SK-N-SH treated with all-trans-retinoic acid at 6 μM for 48 hours (cell line): Measurements from ENCODE around the gene LRBA.

Experiments used
- ATAC-seq: fragments of 200-7000 bp; cut with Tn5 transposase; 3 replicates; pipeline ENCODE4 v1.9.1; 2020; ENCODE audit warnings: mild to moderate bottlenecking, moderate library complexity
- ARNTL ChIP-seq: fragments of 450-650 bp; formaldehyde crosslinking; IDR thresholded peaks from 2 replicates; pipeline ENCODE4 v1.5.0; 2020; ENCODE audit warnings: low read depth, mild to moderate bottlenecking, moderate library complexity, borderline replicate concordance
- BACH2 ChIP-seq: fragments of 250-450 bp; sonication (Bioruptor Pico); IDR thresholded peaks from 2 replicates; pipeline ENCODE4 v1.9.0; 2021; ENCODE audit warnings: mild to moderate bottlenecking, borderline replicate concordance
- CREB5 ChIP-seq: fragments of 250-450 bp; sonication (Bioruptor Pico); IDR thresholded peaks from 2 replicates; pipeline ENCODE4 v1.5.1; 2020; ENCODE audit warnings: low read depth, mild to moderate bottlenecking, moderate library complexity
- CSDC2 ChIP-seq: fragments of 250-450 bp; sonication (Bioruptor Pico); IDR thresholded peaks from 2 replicates; pipeline ENCODE4 v1.5.0; 2020; ENCODE audit warnings: mild to moderate bottlenecking, moderate library complexity
- ESRRG ChIP-seq: fragments of 250-450 bp; sonication (Bioruptor Pico); IDR thresholded peaks from 2 replicates; pipeline ENCODE4 v1.6.1; 2021; ENCODE audit warnings: mild to moderate bottlenecking
- GLIS3 ChIP-seq: fragments of 250-450 bp; sonication (Bioruptor Pico); IDR thresholded peaks from 2 replicates; pipeline ENCODE4 v1.5.0; 2020; ENCODE audit warnings: mild to moderate bottlenecking, moderate library complexity
- ISL1 ChIP-seq: fragments of 250-450 bp; sonication (Bioruptor Pico); IDR thresholded peaks from 2 replicates; pipeline ENCODE4 v2.1.2; 2022; ENCODE audit warnings: mild to moderate bottlenecking, moderate library complexity
- OSR1 ChIP-seq: fragments of 250-450 bp; sonication (Bioruptor Pico); IDR thresholded peaks from 2 replicates; pipeline ENCODE4 v1.8.0; 2022; ENCODE audit warnings: moderate library complexity, mild to moderate bottlenecking, inconsistent platforms
- PPARA ChIP-seq: fragments of 250-450 bp; sonication (Bioruptor Pico); IDR thresholded peaks from 2 replicates; pipeline ENCODE4 v1.5.0; 2020; ENCODE audit warnings: mild to moderate bottlenecking, borderline replicate concordance
- RARB ChIP-seq: fragments of 250-450 bp; sonication (Bioruptor Pico); IDR thresholded peaks from 2 replicates; pipeline ENCODE4 v1.8.0; 2021; ENCODE audit warnings: mild to moderate bottlenecking, moderate library complexity
- SNAI2 ChIP-seq: fragments of 250-450 bp; sonication (Bioruptor Pico); IDR thresholded peaks from 2 replicates; pipeline ENCODE4 v1.5.0; 2020; ENCODE audit warnings: mild to moderate bottlenecking, moderate library complexity
- TOX ChIP-seq: fragments of 250-450 bp; sonication (Bioruptor Pico); IDR thresholded peaks from 2 replicates; pipeline ENCODE4 v1.8.0; 2021; ENCODE audit warnings: mild to moderate bottlenecking, moderate library complexity, borderline replicate concordance
- ZC3H10 ChIP-seq: fragments of 250-450 bp; sonication (Bioruptor Pico); IDR thresholded peaks from 2 replicates; pipeline ENCODE4 v1.5.1; 2021; ENCODE audit warnings: mild to moderate bottlenecking, moderate library complexity
- ZFP3 ChIP-seq: fragments of 250-450 bp; sonication (Bioruptor Pico); IDR thresholded peaks from 2 replicates; pipeline ENCODE4 v1.5.0; 2020; ENCODE audit warnings: mild to moderate bottlenecking, moderate library complexity
- ZFP30 ChIP-seq: fragments of 450-650 bp; formaldehyde crosslinking; IDR thresholded peaks from 2 replicates; pipeline ENCODE4 v1.5.0; 2022; ENCODE audit warnings: mild to moderate bottlenecking, moderate library complexity
- ZNF70 ChIP-seq: fragments of 450-650 bp; formaldehyde crosslinking; IDR thresholded peaks from 2 replicates; pipeline ENCODE4 v1.5.0; 2020; ENCODE audit warnings: mild to moderate bottlenecking, moderate library complexity
- ZNF8 ChIP-seq: fragments of 450-650 bp; formaldehyde crosslinking; IDR thresholded peaks from 2 replicates; pipeline ENCODE4 v1.5.0; 2020; ENCODE audit warnings: mild to moderate bottlenecking, moderate library complexity
- TF ChIP-seq, protein P1 (sequence below): fragments of 250-450 bp; sonication (Bioruptor Pico); IDR thresholded peaks from 2 replicates; pipeline ENCODE4 v1.5.0; 2020; ENCODE audit warnings: mild to moderate bottlenecking, moderate library complexity
- TF ChIP-seq, protein P2 (sequence below): fragments of 250-450 bp; sonication (Bioruptor Pico); IDR thresholded peaks from 2 replicates; pipeline ENCODE4 v1.5.1; 2021; ENCODE audit warnings: mild to moderate bottlenecking, moderate library complexity

LRBA gene

GRCh38 chr4:150457802-150458201 lies 557.3 kb downstream of the LRBA start:
- ATAC-seq, result no peak; the same call in 1 of the 3 replicates
- TF ChIP-seq ZNF70 (CRISPR knock-in tag) (no peak), ISL1 (CRISPR knock-in tag) (peak; percentile 88), ZFP3 (CRISPR knock-in tag) (no peak), TOX (CRISPR knock-in tag) (peak; percentile 62; the same call in 1 of the 2 replicates)
- TF ChIP-seq, all 23 proteins: peak for 2

GRCh38 chr4:150451883-150452282 lies 563.2 kb downstream of the LRBA start:
- no peak for ATAC-seq
- TF ChIP-seq, protein P1, sequence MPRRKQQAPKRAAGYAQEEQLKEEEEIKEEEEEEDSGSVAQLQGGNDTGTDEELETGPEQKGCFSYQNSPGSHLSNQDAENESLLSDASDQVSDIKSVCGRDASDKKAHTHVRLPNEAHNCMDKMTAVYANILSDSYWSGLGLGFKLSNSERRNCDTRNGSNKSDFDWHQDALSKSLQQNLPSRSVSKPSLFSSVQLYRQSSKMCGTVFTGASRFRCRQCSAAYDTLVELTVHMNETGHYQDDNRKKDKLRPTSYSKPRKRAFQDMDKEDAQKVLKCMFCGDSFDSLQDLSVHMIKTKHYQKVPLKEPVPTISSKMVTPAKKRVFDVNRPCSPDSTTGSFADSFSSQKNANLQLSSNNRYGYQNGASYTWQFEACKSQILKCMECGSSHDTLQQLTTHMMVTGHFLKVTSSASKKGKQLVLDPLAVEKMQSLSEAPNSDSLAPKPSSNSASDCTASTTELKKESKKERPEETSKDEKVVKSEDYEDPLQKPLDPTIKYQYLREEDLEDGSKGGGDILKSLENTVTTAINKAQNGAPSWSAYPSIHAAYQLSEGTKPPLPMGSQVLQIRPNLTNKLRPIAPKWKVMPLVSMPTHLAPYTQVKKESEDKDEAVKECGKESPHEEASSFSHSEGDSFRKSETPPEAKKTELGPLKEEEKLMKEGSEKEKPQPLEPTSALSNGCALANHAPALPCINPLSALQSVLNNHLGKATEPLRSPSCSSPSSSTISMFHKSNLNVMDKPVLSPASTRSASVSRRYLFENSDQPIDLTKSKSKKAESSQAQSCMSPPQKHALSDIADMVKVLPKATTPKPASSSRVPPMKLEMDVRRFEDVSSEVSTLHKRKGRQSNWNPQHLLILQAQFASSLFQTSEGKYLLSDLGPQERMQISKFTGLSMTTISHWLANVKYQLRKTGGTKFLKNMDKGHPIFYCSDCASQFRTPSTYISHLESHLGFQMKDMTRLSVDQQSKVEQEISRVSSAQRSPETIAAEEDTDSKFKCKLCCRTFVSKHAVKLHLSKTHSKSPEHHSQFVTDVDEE, result no peak
- TF ChIP-seq TOX (CRISPR knock-in tag) (no peak), ZFP30 (CRISPR knock-in tag) (no peak), CSDC2 (CRISPR knock-in tag) (no peak), ZNF70 (CRISPR knock-in tag) (no peak)
- TF ChIP-seq, all 23 proteins: peak for 0

- no peak for TF ChIP-seq CSDC2 (CRISPR knock-in tag)
- no peak for TF ChIP-seq RARB (CRISPR knock-in tag)
- TF ChIP-seq ZNF8, result no peak
- no peak for TF ChIP-seq OSR1
- ATAC-seq, result no peak
These were observed 567.7 kb downstream of the LRBA start for GRCh38 chr4:150447356-150447755.

GRCh38 chr4:150439451-150439933 lies 575.6 kb downstream of the LRBA start:
- no peak for TF ChIP-seq SNAI2 (CRISPR knock-in tag)
- no peak for TF ChIP-seq ZC3H10 (CRISPR knock-in tag)
- no peak for TF ChIP-seq ESRRG (CRISPR knock-in tag)
- TF ChIP-seq ARNTL, result no peak
- no peak for TF ChIP-seq GLIS3 (CRISPR knock-in tag)
- TF ChIP-seq, protein P2, sequence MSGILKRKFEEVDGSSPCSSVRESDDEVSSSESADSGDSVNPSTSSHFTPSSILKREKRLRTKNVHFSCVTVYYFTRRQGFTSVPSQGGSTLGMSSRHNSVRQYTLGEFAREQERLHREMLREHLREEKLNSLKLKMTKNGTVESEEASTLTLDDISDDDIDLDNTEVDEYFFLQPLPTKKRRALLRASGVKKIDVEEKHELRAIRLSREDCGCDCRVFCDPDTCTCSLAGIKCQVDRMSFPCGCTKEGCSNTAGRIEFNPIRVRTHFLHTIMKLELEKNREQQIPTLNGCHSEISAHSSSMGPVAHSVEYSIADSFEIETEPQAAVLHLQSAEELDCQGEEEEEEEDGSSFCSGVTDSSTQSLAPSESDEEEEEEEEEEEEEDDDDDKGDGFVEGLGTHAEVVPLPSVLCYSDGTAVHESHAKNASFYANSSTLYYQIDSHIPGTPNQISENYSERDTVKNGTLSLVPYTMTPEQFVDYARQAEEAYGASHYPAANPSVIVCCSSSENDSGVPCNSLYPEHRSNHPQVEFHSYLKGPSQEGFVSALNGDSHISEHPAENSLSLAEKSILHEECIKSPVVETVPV (CRISPR knock-in tag), result no peak
- no peak for TF ChIP-seq BACH2 (CRISPR knock-in tag)
- TF ChIP-seq PPARA, result no peak
- no peak for TF ChIP-seq ZFP3 (CRISPR knock-in tag)
- no peak for TF ChIP-seq CREB5
- TF ChIP-seq ZNF8, result no peak
- TF ChIP-seq CSDC2 (CRISPR knock-in tag), result no peak
- TF ChIP-seq ZFP30 (CRISPR knock-in tag), result no peak
- TF ChIP-seq, protein P1, result no peak
- no peak for TF ChIP-seq ISL1 (CRISPR knock-in tag)
- TF ChIP-seq RARB (CRISPR knock-in tag), result no peak
- ATAC-seq, result no peak
